OCI-LY1 (cell line): Measurements from ENCODE around the gene GRK1.
"Not testable (repeated sequence)": the region's sequence is repeated elsewhere in the genome, so short reads cannot be mapped to it uniquely, and the experiment has no call there.

ENCODE experiments used
- CTCF ChIP-seq: fragments of 200-600 bp; sonication (generic), shearing (Covaris generic); IDR thresholded peaks from 2 replicates; pipeline ENCODE4 v1.5.1; 2017; ENCODE audit warnings: mild to moderate bottlenecking, antibody characterized with exemption, low read length, moderate library complexity, mixed read lengths
- EZH2 ChIP-seq: fragments of 200-600 bp; sonication (generic), shearing (Covaris generic); IDR thresholded peaks from 2 replicates; pipeline ENCODE4 v1.8.0; 2017; ENCODE audit warnings: borderline replicate concordance, mixed run types, mild to moderate bottlenecking, antibody characterized with exemption, low read length, moderate library complexity, mixed read lengths

GRCh38 chr13:113621498-113621897, 45.5 kb upstream of the GRK1 start:
- peak; percentile 28; the same call in 1 of the 2 replicates for TF ChIP-seq CTCF
- TF ChIP-seq EZH2: not testable (repeated sequence)
